Chondrocyte (in vitro differentiated cells): Measurements from ENCODE around the gene USP24. TPM values are rescaled to one million over a fixed set of nuclear protein-coding genes. Genes with fewer than 3 reads are reported as not detected.
"Not testable (repeated sequence)": the region's sequence is repeated elsewhere in the genome, so short reads cannot be mapped to it uniquely, and the experiment has no call there.

Experiments used
- DNase-seq: peaks from one replicate; pipeline ENCODE4 v3.0.0; 2021; ENCODE audit warnings: mixed read lengths, low spot score
- H3K27ac Mint-ChIP-seq: one replicate; pipeline ENCODE4 v1.8.0; 2021; ENCODE audit warnings: mild to moderate bottlenecking, moderate library complexity, mixed read lengths; ENCODE audit not compliant: unreplicated experiment
- H3K27me3 Mint-ChIP-seq: 2 replicates; pipeline ENCODE4 v1.8.0; 2021; ENCODE audit warnings: low read depth, mixed read lengths
- H3K36me3 Mint-ChIP-seq: 2 replicates; pipeline ENCODE4 v1.8.0; 2021; ENCODE audit warnings: low read depth, mixed read lengths
- H3K4me1 Mint-ChIP-seq: 2 replicates; pipeline ENCODE4 v1.8.0; 2021; ENCODE audit warnings: low read depth, mild to moderate bottlenecking, mixed read lengths
- H3K4me3 Mint-ChIP-seq: one replicate; pipeline ENCODE4 v1.8.0; 2021; ENCODE audit warnings: mild to moderate bottlenecking, moderate library complexity, mixed read lengths; ENCODE audit not compliant: unreplicated experiment
- H3K9me3 Mint-ChIP-seq: 2 replicates; pipeline ENCODE4 v1.8.0; 2021; ENCODE audit warnings: low read depth, mixed read lengths
- CTCF ChIP-seq: fragments of 200-600 bp; sonication (generic); IDR thresholded peaks from 2 replicates; pipeline ENCODE4 v1.5.0; 2021; ENCODE audit warnings: antibody characterized with exemption, mild to moderate bottlenecking, moderate library complexity
- total RNA-seq: library from RNA; stranded (reverse); gene quantifications from 3 replicates; pipeline ENCODE4 v1.2.1, GENCODE V29; 2021

USP24 gene
- total RNA-seq, 1 donor from 2014 or later, result 25.8 TPM

GRCh38 chr1:55035904-55036303 is 179.3 kb downstream of the USP24 start:
- Mint-ChIP-seq H3K4me3 (no peak overlapping the region), H3K27me3 (peaks cover 52% of the 10 kb centered on the region), H3K4me1 (peaks cover 20% of the 10 kb centered on the region), H3K27ac (no peak overlapping the region), H3K9me3 (no peaks in the 10 kb centered on the region), H3K36me3 (no peaks in the 10 kb centered on the region)
- no peak for DNase-seq
- TF ChIP-seq CTCF, result no peak

- no peaks in the 10 kb centered on the region for H3K36me3 Mint-ChIP-seq
- no peak for TF ChIP-seq CTCF
- no peaks in the 10 kb centered on the region for H3K9me3 Mint-ChIP-seq
- H3K4me1 Mint-ChIP-seq, result peaks cover 9% of the 10 kb centered on the region
- H3K4me3 Mint-ChIP-seq, result no peak overlapping the region
- DNase-seq, result no peak
- peaks cover 42% of the 10 kb centered on the region for H3K27me3 Mint-ChIP-seq
- no peak overlapping the region for H3K27ac Mint-ChIP-seq
Observed at GRCh38 chr1:55034476-55035133, 180.6 kb downstream of the USP24 start.

GRCh38 chr1:55033265-55033614 is 181.9 kb downstream of the USP24 start:
- Mint-ChIP-seq H3K9me3 (no peaks in the 10 kb centered on the region), H3K27me3 (peaks cover 32% of the 10 kb centered on the region), H3K27ac (no peak overlapping the region), H3K4me1 (no peaks in the 10 kb centered on the region), H3K36me3 (no peaks in the 10 kb centered on the region), H3K4me3 (no peak overlapping the region)
- no peak for TF ChIP-seq CTCF
- DNase-seq, result no peak

- Mint-ChIP-seq H3K4me1 (peaks cover 11% of the 10 kb centered on the region), H3K27me3 (peaks cover 20% of the 10 kb centered on the region)
- H3K36me3 Mint-ChIP-seq, H3K4me3 Mint-ChIP-seq, H3K27ac Mint-ChIP-seq, DNase-seq, H3K9me3 Mint-ChIP-seq: not testable (repeated sequence)
Observed at GRCh38 chr1:55031098-55031497, 184.1 kb downstream of the USP24 start.

GRCh38 chr1:55026682-55027081 is 188.5 kb downstream of the USP24 start:
- H3K9me3 Mint-ChIP-seq, DNase-seq, H3K36me3 Mint-ChIP-seq, H3K4me3 Mint-ChIP-seq, H3K27ac Mint-ChIP-seq, H3K27me3 Mint-ChIP-seq: not testable (repeated sequence)
- peaks cover 19% of the 10 kb centered on the region for H3K4me1 Mint-ChIP-seq

- H3K27me3 Mint-ChIP-seq, H3K27ac Mint-ChIP-seq, DNase-seq, H3K4me3 Mint-ChIP-seq, H3K36me3 Mint-ChIP-seq, H3K9me3 Mint-ChIP-seq: not testable (repeated sequence)
- peaks cover 19% of the 10 kb centered on the region for H3K4me1 Mint-ChIP-seq
Observed at GRCh38 chr1:55024163-55024562, 191.0 kb downstream of the USP24 start.

- H3K27ac Mint-ChIP-seq, result peak overlapping the region; percentile 78
- no peaks in the 10 kb centered on the region for H3K9me3 Mint-ChIP-seq
- no peak overlapping the region for H3K4me3 Mint-ChIP-seq
- DNase-seq, result no peak
- no peaks in the 10 kb centered on the region for H3K36me3 Mint-ChIP-seq
- TF ChIP-seq CTCF, result peak; percentile 95
- peaks cover 1% of the 10 kb centered on the region for H3K27me3 Mint-ChIP-seq
- peaks cover 17% of the 10 kb centered on the region for H3K4me1 Mint-ChIP-seq
Observed at GRCh38 chr1:55021942-55022546, 193.1 kb downstream of the USP24 start.
